ENCODE results near the gene CD74.
A peak's percentile ranks its signal among the peaks of the same experiment; 100 is the strongest.

CD74 gene

DNA sequence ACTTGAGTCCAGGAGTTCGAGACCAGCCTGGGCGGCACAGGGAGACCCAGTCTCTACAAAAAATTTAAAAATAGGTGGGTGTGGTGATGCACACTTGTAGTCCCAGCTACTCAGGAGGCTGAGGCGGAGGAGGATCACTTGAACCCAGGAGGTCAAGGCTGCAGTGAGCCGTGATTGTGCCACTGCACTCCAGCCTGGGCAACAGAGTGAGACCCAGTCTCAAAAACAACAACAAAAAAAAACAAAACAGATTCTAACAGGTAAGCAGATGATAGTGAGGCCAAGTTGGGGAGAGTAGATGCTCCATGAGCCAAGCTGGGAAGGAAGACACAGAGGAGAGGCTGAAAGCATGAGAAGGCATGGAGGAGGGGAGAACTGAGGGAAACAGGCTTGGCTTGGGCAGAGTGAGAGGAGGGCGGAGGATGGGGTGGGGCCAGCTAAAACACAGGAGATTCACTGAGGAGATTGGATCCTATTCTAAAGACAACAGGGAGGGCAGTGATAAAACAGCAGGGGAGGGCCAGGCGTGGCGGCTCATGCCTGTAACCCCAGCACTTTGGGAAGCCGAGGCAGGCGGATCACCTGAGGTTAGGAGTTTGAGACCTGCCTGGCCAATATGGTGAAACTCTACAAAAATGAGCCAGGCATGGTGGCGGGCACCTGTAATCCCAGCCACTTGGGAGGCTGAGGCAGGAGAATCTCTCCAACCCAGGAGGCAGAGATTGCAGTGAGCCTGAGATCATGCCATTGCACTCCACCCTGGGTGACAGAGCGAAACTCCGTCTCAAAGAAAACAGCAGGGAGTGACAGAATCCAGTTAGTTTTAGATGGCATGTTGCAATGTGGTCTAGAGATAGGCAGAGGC, 28.5 kb upstream of the CD74 start:
- H3K79me1 ChIP-seq (ENCODE audit: low read depth, low read length) = no peaks in the 10 kb centered on the region
- H3K36me3 ChIP-seq (replicated peaks in 1 of 2; ENCODE audit: control insufficient read depth in 2 of 2, insufficient read depth in 2 of 2, low read length in 2 of 2) = peaks cover 29 to 38% of the 10 kb centered on the region in 2 donors
- no peak overlapping the region for H3K9ac ChIP-seq (ENCODE audit: low read depth, low read length, poor library complexity)
- no peak overlapping the region for H2AK5ac ChIP-seq (ENCODE audit: low read depth, low read length)
- no peak overlapping the region for H2BK120ac ChIP-seq (ENCODE audit: low read depth, low read length)
- no peak overlapping the region for H3K18ac ChIP-seq (ENCODE audit: low read length)
- H2BK5ac ChIP-seq (ENCODE audit: low read length) = no peak overlapping the region
- no peak overlapping the region for H3K4me3 ChIP-seq (ENCODE audit: low read length in 2 of 2)
- no peaks in the 10 kb centered on the region for H3K27me3 ChIP-seq (ENCODE audit: control insufficient read depth in 3 of 3, insufficient read depth in 3 of 3, low read depth in 1 of 3, low read length in 3 of 3)
- no peak overlapping the region for H2BK15ac ChIP-seq (ENCODE audit: low read length)
- no peak overlapping the region for H3K4ac ChIP-seq (ENCODE audit: low read length)
- no peak for DNase-seq (ENCODE audit: low spot score)
- no peak overlapping the region for H4K8ac ChIP-seq (ENCODE audit: low read depth, low read length)
- H3K27ac ChIP-seq (replicated peaks; ENCODE audit: low read length) = no peak overlapping the region
- H3K4me1 ChIP-seq (ENCODE audit: control insufficient read depth in 2 of 2, insufficient read depth in 1 of 2, low read depth in 1 of 2, low read length in 2 of 2) = no peaks in the 10 kb centered on the region
- WGBS, 2 donors (ENCODE audit: extremely low coverage in 2 of 2, insufficient read length in 2 of 2, insufficient replicate concordance in 1 of 2) = no CpG with 5 or more reads among the region's 12 CpGs
- no peak overlapping the region for H3K14ac ChIP-seq (ENCODE audit: low read length)
- no peak overlapping the region for H4K91ac ChIP-seq (ENCODE audit: low read depth, low read length, poor library complexity)
- H2AFZ ChIP-seq (ENCODE audit: low read length) = no peak overlapping the region
- H3K9me3 ChIP-seq (replicated peaks in 1 of 2; ENCODE audit: control insufficient read depth in 2 of 2, insufficient read depth in 1 of 2, low read depth in 1 of 2, low read length in 2 of 2) = no peaks in the 10 kb centered on the region
- H3K4me2 ChIP-seq (ENCODE audit: insufficient read depth, low read length, poor library complexity, severe bottlenecking) = no peak overlapping the region
- H3K23ac ChIP-seq (ENCODE audit: low read depth, low read length, poor library complexity) = no peak overlapping the region
- no peak overlapping the region for H2BK12ac ChIP-seq (ENCODE audit: low read length)

DNA sequence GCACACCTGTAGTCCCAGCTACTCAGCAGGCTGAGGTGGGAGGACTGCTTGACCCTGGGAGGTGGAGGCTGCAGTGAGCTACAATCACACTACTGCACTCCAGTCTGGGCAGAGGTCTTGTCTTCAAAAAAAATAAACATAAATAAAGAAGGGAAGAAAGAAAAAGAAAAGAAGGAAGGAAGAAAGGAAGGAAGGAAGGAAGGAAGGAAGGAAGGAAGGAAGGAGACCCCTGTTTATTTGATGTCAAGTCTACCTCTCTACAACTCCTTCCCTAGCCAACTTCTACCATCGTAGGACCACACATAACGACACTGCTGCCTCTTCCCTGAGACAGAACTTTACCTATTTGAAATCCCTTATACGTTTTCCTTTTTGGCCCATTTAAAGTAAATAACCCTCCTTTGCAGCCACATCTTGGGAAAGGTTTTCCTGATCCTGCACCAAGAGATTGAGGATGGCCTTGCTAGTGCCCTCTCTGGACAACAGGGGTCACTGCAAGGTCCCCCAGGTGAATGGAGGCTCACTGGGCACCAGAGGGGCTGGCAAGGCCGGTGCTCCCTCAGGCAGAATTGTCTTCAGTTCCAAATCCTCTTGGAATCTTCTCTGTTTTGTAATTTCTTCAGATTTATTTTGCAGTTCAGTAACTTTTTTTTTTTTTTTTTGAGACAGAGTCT, 26.3 kb upstream of the CD74 start:
- no peak overlapping the region for H3K23ac ChIP-seq (ENCODE audit: low read depth, low read length, poor library complexity)
- no peak overlapping the region for H3K14ac ChIP-seq (ENCODE audit: low read length)
- no peak overlapping the region for H2BK15ac ChIP-seq (ENCODE audit: low read length)
- no peak overlapping the region for H2BK12ac ChIP-seq (ENCODE audit: low read length)
- no peaks in the 10 kb centered on the region for H3K9me3 ChIP-seq (replicated peaks in 1 of 2; ENCODE audit: control insufficient read depth in 2 of 2, insufficient read depth in 1 of 2, low read depth in 1 of 2, low read length in 2 of 2)
- no peak overlapping the region for H3K27ac ChIP-seq (replicated peaks; ENCODE audit: low read length)
- H3K4me2 ChIP-seq (ENCODE audit: insufficient read depth, low read length, poor library complexity, severe bottlenecking) = no peak overlapping the region
- H3K18ac ChIP-seq (ENCODE audit: low read length) = no peak overlapping the region
- H2AFZ ChIP-seq (ENCODE audit: low read length) = no peak overlapping the region
- H4K91ac ChIP-seq (ENCODE audit: low read depth, low read length, poor library complexity) = no peak overlapping the region
- H3K36me3 ChIP-seq (replicated peaks in 1 of 2; ENCODE audit: control insufficient read depth in 2 of 2, insufficient read depth in 2 of 2, low read length in 2 of 2) = peaks cover 10 to 16% of the 10 kb centered on the region in 2 donors
- H2AK5ac ChIP-seq (ENCODE audit: low read depth, low read length) = no peak overlapping the region
- no peaks in the 10 kb centered on the region for H3K27me3 ChIP-seq (ENCODE audit: control insufficient read depth in 3 of 3, insufficient read depth in 3 of 3, low read depth in 1 of 3, low read length in 3 of 3)
- no peaks in the 10 kb centered on the region for H3K4me1 ChIP-seq (ENCODE audit: control insufficient read depth in 2 of 2, insufficient read depth in 1 of 2, low read depth in 1 of 2, low read length in 2 of 2)
- H4K8ac ChIP-seq (ENCODE audit: low read depth, low read length) = no peak overlapping the region
- no peak overlapping the region for H3K4me3 ChIP-seq (ENCODE audit: low read length in 2 of 2)
- WGBS, 2 donors (ENCODE audit: extremely low coverage in 2 of 2, insufficient read length in 2 of 2, insufficient replicate concordance in 1 of 2) = no CpG with 5 or more reads among the region's 4 CpGs
- no peak overlapping the region for H3K4ac ChIP-seq (ENCODE audit: low read length)
- H3K79me1 ChIP-seq (ENCODE audit: low read depth, low read length) = no peaks in the 10 kb centered on the region
- DNase-seq (ENCODE audit: low spot score) = no peak
- no peak overlapping the region for H2BK5ac ChIP-seq (ENCODE audit: low read length)
- H2BK120ac ChIP-seq (ENCODE audit: low read depth, low read length) = no peak overlapping the region
- no peak overlapping the region for H3K9ac ChIP-seq (ENCODE audit: low read depth, low read length, poor library complexity)

DNA sequence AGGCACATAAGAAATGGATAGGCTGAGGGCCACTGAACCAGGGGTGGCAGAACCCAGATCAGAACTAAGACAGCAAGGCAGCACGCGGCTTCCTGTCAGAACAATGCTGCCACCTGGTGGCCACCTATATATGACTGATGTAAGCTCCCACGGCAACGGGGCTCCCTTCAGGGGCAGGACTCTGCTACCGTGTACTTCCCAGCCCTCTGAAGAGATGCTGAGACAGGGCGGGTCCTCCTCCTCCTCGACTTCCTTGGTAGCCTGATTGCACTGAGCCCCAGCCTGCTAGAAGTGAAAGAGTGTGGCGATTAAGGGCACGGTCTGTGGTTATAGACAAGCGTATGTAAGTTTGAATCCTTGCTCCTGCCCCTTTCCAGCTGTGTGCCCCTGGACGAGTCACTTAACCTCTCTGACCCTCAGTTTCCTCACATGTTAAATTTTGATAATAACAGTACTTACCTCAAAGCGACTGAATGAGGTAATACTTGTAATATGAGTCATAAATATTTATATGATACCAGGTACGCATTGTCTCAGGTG, 23.5 kb upstream of the CD74 start:
- Histone ChIP-seq H2BK12ac (ENCODE audit: low read length) (no peak overlapping the region), H2BK5ac (ENCODE audit: low read length) (no peak overlapping the region), H3K4me2 (ENCODE audit: insufficient read depth, low read length, poor library complexity, severe bottlenecking) (no peak overlapping the region), H2BK120ac (ENCODE audit: low read depth, low read length) (no peak overlapping the region), H3K9ac (ENCODE audit: low read depth, low read length, poor library complexity) (no peak overlapping the region), H3K79me1 (ENCODE audit: low read depth, low read length) (no peaks in the 10 kb centered on the region), H3K14ac (ENCODE audit: low read length) (no peak overlapping the region), H2AK5ac (ENCODE audit: low read depth, low read length) (no peak overlapping the region), H3K4me3 (ENCODE audit: low read length in 2 of 2) (no peak overlapping the region), H3K9me3 (replicated peaks in 1 of 2; ENCODE audit: control insufficient read depth in 2 of 2, insufficient read depth in 1 of 2, low read depth in 1 of 2, low read length in 2 of 2) (no peaks in the 10 kb centered on the region), H3K4ac (ENCODE audit: low read length) (no peak overlapping the region), H2BK15ac (ENCODE audit: low read length) (no peak overlapping the region), H3K23ac (ENCODE audit: low read depth, low read length, poor library complexity) (no peak overlapping the region), H2AFZ (ENCODE audit: low read length) (peak overlapping the region; percentile 46), H3K36me3 (replicated peaks in 1 of 2; ENCODE audit: control insufficient read depth in 2 of 2, insufficient read depth in 2 of 2, low read length in 2 of 2) (no peaks in the 10 kb centered on the region), H3K27me3 (ENCODE audit: control insufficient read depth in 3 of 3, insufficient read depth in 3 of 3, low read depth in 1 of 3, low read length in 3 of 3) (no peaks in the 10 kb centered on the region), H3K18ac (ENCODE audit: low read length) (no peak overlapping the region), H4K91ac (ENCODE audit: low read depth, low read length, poor library complexity) (no peak overlapping the region), H4K8ac (ENCODE audit: low read depth, low read length) (no peak overlapping the region), H3K4me1 (ENCODE audit: control insufficient read depth in 2 of 2, insufficient read depth in 1 of 2, low read depth in 1 of 2, low read length in 2 of 2) (no peaks in the 10 kb centered on the region), H3K27ac (replicated peaks; ENCODE audit: low read length) (no peak overlapping the region)
- DNase-seq (ENCODE audit: low spot score) = peak; percentile 81
- WGBS, 2 donors (ENCODE audit: extremely low coverage in 2 of 2, insufficient read length in 2 of 2, insufficient replicate concordance in 1 of 2) = no CpG with 5 or more reads among the region's 13 CpGs

DNA sequence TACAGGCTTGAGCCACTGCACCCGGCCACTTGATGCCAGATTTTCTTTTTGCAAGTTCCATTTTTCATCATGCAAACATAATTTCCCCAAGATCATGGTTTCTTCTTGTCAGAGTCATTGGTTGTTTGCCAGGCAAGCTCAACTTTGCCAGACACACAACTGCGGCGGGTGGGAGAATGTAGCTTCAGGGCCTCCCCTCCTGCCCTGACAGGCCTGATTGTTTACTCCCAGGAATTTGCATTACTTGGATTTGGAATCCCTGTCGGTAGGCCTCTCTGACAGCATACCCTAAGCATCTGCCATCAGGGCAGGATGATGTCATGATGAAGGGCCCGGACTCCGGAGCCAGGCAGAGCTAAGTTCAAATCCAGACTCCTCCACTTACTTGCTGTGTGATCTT, 21.8 kb upstream of the CD74 start:
- H3K4me2 ChIP-seq (ENCODE audit: insufficient read depth, low read length, poor library complexity, severe bottlenecking) = no peak overlapping the region
- H3K23ac ChIP-seq (ENCODE audit: low read depth, low read length, poor library complexity) = no peak overlapping the region
- H3K27ac ChIP-seq (replicated peaks; ENCODE audit: low read length) = no peak overlapping the region
- H2BK15ac ChIP-seq (ENCODE audit: low read length) = no peak overlapping the region
- H4K8ac ChIP-seq (ENCODE audit: low read depth, low read length) = no peak overlapping the region
- H2AFZ ChIP-seq (ENCODE audit: low read length) = no peak overlapping the region
- no peaks in the 10 kb centered on the region for H3K27me3 ChIP-seq (ENCODE audit: control insufficient read depth in 3 of 3, insufficient read depth in 3 of 3, low read depth in 1 of 3, low read length in 3 of 3)
- H3K4me1 ChIP-seq (ENCODE audit: control insufficient read depth in 2 of 2, insufficient read depth in 1 of 2, low read depth in 1 of 2, low read length in 2 of 2) = no peaks in the 10 kb centered on the region
- H2BK12ac ChIP-seq (ENCODE audit: low read length) = no peak overlapping the region
- H3K79me1 ChIP-seq (ENCODE audit: low read depth, low read length) = peaks cover 2% of the 10 kb centered on the region
- H3K18ac ChIP-seq (ENCODE audit: low read length) = no peak overlapping the region
- no peak overlapping the region for H3K4me3 ChIP-seq (ENCODE audit: low read length in 2 of 2)
- no peaks in the 10 kb centered on the region for H3K9me3 ChIP-seq (replicated peaks in 1 of 2; ENCODE audit: control insufficient read depth in 2 of 2, insufficient read depth in 1 of 2, low read depth in 1 of 2, low read length in 2 of 2)
- DNase-seq (ENCODE audit: low spot score) = no peak
- no peak overlapping the region for H2BK120ac ChIP-seq (ENCODE audit: low read depth, low read length)
- no peak overlapping the region for H4K91ac ChIP-seq (ENCODE audit: low read depth, low read length, poor library complexity)
- no peak overlapping the region for H2AK5ac ChIP-seq (ENCODE audit: low read depth, low read length)
- WGBS, 2 donors (ENCODE audit: extremely low coverage in 2 of 2, insufficient read length in 2 of 2, insufficient replicate concordance in 1 of 2) = no CpG with 5 or more reads among the region's 6 CpGs
- no peaks in the 10 kb centered on the region for H3K36me3 ChIP-seq (replicated peaks in 1 of 2; ENCODE audit: control insufficient read depth in 2 of 2, insufficient read depth in 2 of 2, low read length in 2 of 2)
- H3K4ac ChIP-seq (ENCODE audit: low read length) = no peak overlapping the region
- H3K14ac ChIP-seq (ENCODE audit: low read length) = no peak overlapping the region
- no peak overlapping the region for H3K9ac ChIP-seq (ENCODE audit: low read depth, low read length, poor library complexity)
- H2BK5ac ChIP-seq (ENCODE audit: low read length) = no peak overlapping the region
